HG02840 (cell line): ENCODE data around the gene NPW.
"Not testable (repeated sequence)": the region's sequence is repeated elsewhere in the genome, so short reads cannot be mapped to it uniquely, and the experiment has no call there.

Experiments
- ATAC-seq: cut with Tn5 transposase; IDR thresholded peaks from one replicate; pipeline ENCODE4 v1.9.1; 2021; ENCODE audit warnings: mild to moderate bottlenecking, moderate library complexity, moderate number of reproducible peaks; ENCODE audit not compliant: unreplicated experiment, low FRiP score

NPW gene

GRCh38 chr16:2033909-2034695 lies 14.5 kb downstream of the NPW start:
- not testable (repeated sequence) for ATAC-seq

- ATAC-seq, result no peak
Measured at GRCh38 chr16:2034696-2035430, 15.3 kb downstream of the NPW start.

- ATAC-seq, result no peak
Measured at GRCh38 chr16:2035431-2036199, 16.0 kb downstream of the NPW start.

GRCh38 chr16:2036200-2036966 lies 16.8 kb downstream of the NPW start:
- no peak for ATAC-seq

- ATAC-seq, result no peak
Measured at GRCh38 chr16:2037115-2037514, 17.5 kb downstream of the NPW start.

GRCh38 chr16:2037647-2038381 lies 18.2 kb downstream of the NPW start:
- no peak for ATAC-seq

GRCh38 chr16:2038382-2039231 lies 19.0 kb downstream of the NPW start:
- ATAC-seq, result no peak

- ATAC-seq, result no peak
Measured at GRCh38 chr16:2039274-2040031, 19.9 kb downstream of the NPW start.

- ATAC-seq, result no peak
Measured at GRCh38 chr16:2040041-2040786, 20.6 kb downstream of the NPW start.

GRCh38 chr16:2040787-2041522 lies 21.4 kb downstream of the NPW start:
- ATAC-seq, result no peak

- ATAC-seq, result no peak
Measured at GRCh38 chr16:2042171-2042985, 22.8 kb downstream of the NPW start.

- ATAC-seq, result no peak
Measured at GRCh38 chr16:2042986-2043666, 23.5 kb downstream of the NPW start.

GRCh38 chr16:2043667-2044451 lies 24.3 kb downstream of the NPW start:
- ATAC-seq, result no peak

- ATAC-seq, result no peak
Measured at GRCh38 chr16:2044541-2044940, 25.0 kb downstream of the NPW start.
